HepG2 (cell line): ENCODE measurements around the gene GRHPR. TPM values are rescaled to one million over a fixed set of nuclear protein-coding genes. Genes with fewer than 3 reads are reported as not detected.

Source experiments
- ATRX ChIP-seq: sonication (generic); formaldehyde crosslinking; IDR thresholded peaks from 2 replicates; pipeline ENCODE4 v1.4.0; 2020; ENCODE audit warnings: missing genetic modification reagents, borderline replicate concordance
- CREB1 ChIP-seq, 2 experiments: fragments of 450-650 bp in 1 of 2; IDR thresholded peaks; 2 replicates each; pipeline ENCODE4 v1.6.1; 2016 to 2017; ENCODE audit warnings: control low read depth in 1 of 2, mild to moderate bottlenecking in 1 of 2, missing compliant biosample characterization in 1 of 2, missing genetic modification characterization in 1 of 2
- FOSL1 ChIP-seq: sonication (generic); formaldehyde crosslinking; IDR thresholded peaks from 2 replicates; pipeline ENCODE4 v1.9.0; 2021; ENCODE audit warnings: missing genetic modification reagents, borderline replicate concordance
- MAFF ChIP-seq: IDR thresholded peaks from 2 replicates; pipeline ENCODE4 v1.6.1; 2011; ENCODE audit warnings: low read depth, low read length, improper control_type of control experiment
- MED13 ChIP-seq: sonication (generic); formaldehyde crosslinking; IDR thresholded peaks from 2 replicates; pipeline ENCODE4 v1.5.0; 2020; ENCODE audit warnings: missing genetic modification reagents
- MIER2 ChIP-seq: IDR thresholded peaks from 2 replicates; pipeline ENCODE4 v1.6.1; 2016; ENCODE audit warnings: missing biosample characterization, missing genetic modification reagents
- NONO ChIP-seq, 2 experiments: fragments of 450-650 bp in 1 of 2; sonication (generic) in 1 of 2; formaldehyde crosslinking in 1 of 2; IDR thresholded peaks in 1 of 2; conservative IDR thresholded peaks in 1 of 2; 2 replicates each; pipeline versions ENCODE4 v1.6.1 to v1.8.0; 2017 to 2022; ENCODE audit warnings: mild to moderate bottlenecking in 1 of 2, missing genetic modification reagents in 1 of 2, moderate library complexity in 1 of 2
- PITX1 ChIP-seq: sonication (generic); formaldehyde crosslinking; IDR thresholded peaks from 2 replicates; pipeline ENCODE4 v1.5.1; 2020; ENCODE audit warnings: mild to moderate bottlenecking, missing genetic modification reagents
- POLR2G ChIP-seq: fragments of 200-400 bp; formaldehyde crosslinking; IDR thresholded peaks from 2 replicates; pipeline ENCODE4 v1.6.1; 2018; ENCODE audit warnings: mild to moderate bottlenecking, low read depth, low read length, moderate library complexity
- RBAK ChIP-seq: sonication (generic); formaldehyde crosslinking; IDR thresholded peaks from 2 replicates; pipeline ENCODE4 v1.5.1; 2020; ENCODE audit warnings: mild to moderate bottlenecking, missing genetic modification reagents
- RELA ChIP-seq: sonication (generic); formaldehyde crosslinking; IDR thresholded peaks from 2 replicates; pipeline ENCODE4 v1.4.0; 2020; ENCODE audit warnings: missing genetic modification reagents
- SP5 ChIP-seq: IDR thresholded peaks from 2 replicates; pipeline ENCODE4 v1.6.1; 2016; ENCODE audit warnings: low read depth, borderline replicate concordance
- SRSF4 ChIP-seq: fragments of 200-400 bp; formaldehyde crosslinking; IDR thresholded peaks from one replicate; pipeline ENCODE4 v1.6.1; 2018; ENCODE audit warnings: mild to moderate bottlenecking, low read depth, low read length, moderate library complexity; ENCODE audit not compliant: poor library complexity, severe bottlenecking
- TARDBP ChIP-seq: sonication (generic); formaldehyde crosslinking; IDR thresholded peaks from 2 replicates; pipeline ENCODE4 v1.8.0; 2022; ENCODE audit warnings: mild to moderate bottlenecking, missing genetic modification reagents
- TBL1XR1 ChIP-seq: fragments of 150-350 bp; IDR thresholded peaks from 2 replicates; pipeline ENCODE4 v1.6.1; 2014; ENCODE audit warnings: borderline replicate concordance, low read length; ENCODE audit not compliant: partially characterized antibody
- ZFP90 ChIP-seq: sonication (generic); formaldehyde crosslinking; IDR thresholded peaks from 2 replicates; pipeline ENCODE4 v1.8.0; 2022; ENCODE audit warnings: missing genetic modification reagents, mild to moderate bottlenecking, inconsistent platforms, borderline replicate concordance
- ZNF160 ChIP-seq: sonication (generic); formaldehyde crosslinking; IDR thresholded peaks from 2 replicates; pipeline ENCODE4 v1.8.0; 2022; ENCODE audit warnings: mild to moderate bottlenecking, inconsistent platforms, missing genetic modification reagents
- ZNF557 ChIP-seq: sonication (generic); formaldehyde crosslinking; IDR thresholded peaks from 2 replicates; pipeline ENCODE4 v1.4.0; 2020; ENCODE audit warnings: missing genetic modification reagents
- ZNF713 ChIP-seq: sonication (generic); formaldehyde crosslinking; IDR thresholded peaks from 2 replicates; pipeline ENCODE4 v1.4.0; 2020; ENCODE audit warnings: mild to moderate bottlenecking, missing genetic modification reagents
- ZNF749 ChIP-seq: sonication (generic); formaldehyde crosslinking; IDR thresholded peaks from 2 replicates; pipeline ENCODE4 v1.8.0; 2022; ENCODE audit warnings: mild to moderate bottlenecking, missing genetic modification reagents, moderate library complexity, borderline replicate concordance
- ZNF761 ChIP-seq: sonication (generic); formaldehyde crosslinking; conservative IDR thresholded peaks from 2 replicates; pipeline ENCODE4 v1.4.0; 2020; ENCODE audit warnings: mild to moderate bottlenecking, missing genetic modification reagents
- polyA plus RNA-seq, 8 experiments: library from polyadenylated mRNA; depleted of rRNA in 3 of 8; stranded (reverse) in 7 of 8; unstranded in 1 of 8; fragments of >200 nt; fragmentation: Illumina TruSeq in 4 of 8; extraction: Trizol in 4 of 8; gene quantifications; 2 replicates each; pipeline versions ENCODE4 v1.2.1 to v1.2.3, GENCODE V29; 2011 to 2016; ENCODE audit warnings: low read depth in 4 of 8, missing spikeins in 1 of 8, mixed read lengths in 1 of 8; ENCODE audit not compliant: insufficient read depth in 1 of 8
- total RNA-seq, 5 experiments: library from RNA; depleted of rRNA; stranded (reverse); fragments of >200 nt; fragmentation: Illumina TruSeq; extraction: Trizol; gene quantifications; 2 replicates each; pipeline ENCODE4 v1.2.3, GENCODE V29; 2016; ENCODE audit warnings: low read depth in 1 of 5
- TF ChIP-seq, protein P1 (sequence below): sonication (generic); formaldehyde crosslinking; IDR thresholded peaks from 2 replicates; pipeline ENCODE4 v1.5.0; 2020; ENCODE audit warnings: mild to moderate bottlenecking, low read depth, missing genetic modification reagents, borderline replicate concordance
- TF ChIP-seq, protein P2 (sequence below): sonication (generic); formaldehyde crosslinking; IDR thresholded peaks from 2 replicates; pipeline ENCODE4 v1.5.1; 2020; ENCODE audit warnings: missing genetic modification reagents, mild to moderate bottlenecking, borderline replicate concordance
- TF ChIP-seq, protein P3 (sequence below): sonication (generic); formaldehyde crosslinking; IDR thresholded peaks from 2 replicates; pipeline ENCODE4 v1.5.0; 2020; ENCODE audit warnings: missing genetic modification reagents
- TF ChIP-seq, protein P4 (sequence below): sonication (generic); formaldehyde crosslinking; IDR thresholded peaks from 2 replicates; pipeline ENCODE4 v1.4.0; 2020; ENCODE audit warnings: missing genetic modification reagents

Gene GRHPR
- total and polyA plus RNA-seq, 2 of the 13 experiments (the other 11 are each of a cell fraction or from before 2014, with no cell fraction given): 113 to 115 TPM

DNA sequence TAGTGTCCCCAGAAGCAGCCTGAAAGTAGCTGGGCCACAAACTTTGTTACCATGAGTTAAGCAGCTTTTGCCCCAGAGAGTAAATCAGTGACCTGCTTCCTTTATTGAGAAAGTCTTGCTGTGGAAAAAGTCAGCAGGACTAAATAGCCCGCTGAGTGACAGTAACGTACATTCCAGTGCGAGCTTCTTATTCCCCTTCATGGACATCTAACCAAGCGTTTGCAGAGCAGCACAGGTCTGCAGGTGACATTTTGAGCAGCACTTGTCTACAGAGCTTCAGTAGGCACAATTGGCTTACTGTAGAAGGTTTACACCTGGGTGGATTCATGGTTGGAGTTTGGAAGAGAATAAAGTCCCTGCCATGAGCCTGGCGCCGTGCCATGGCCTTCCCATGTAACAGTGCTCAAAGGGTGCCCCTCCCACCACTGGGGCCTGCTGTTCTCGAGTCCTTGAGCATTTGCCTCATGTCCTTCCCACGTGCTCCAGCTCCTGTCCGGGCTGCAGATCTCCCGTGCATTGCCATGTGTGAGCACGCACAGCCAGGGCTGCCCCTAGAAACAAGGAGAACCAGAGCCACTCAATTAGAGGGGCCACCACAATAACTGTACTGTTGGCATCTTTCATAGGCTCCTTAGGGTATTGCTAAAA is 41.3 kb upstream of the GRHPR start (continued):
- TF ChIP-seq ZNF160 (CRISPR knock-in tag) (0 out of 2 replicates have a peak, but pooled peaks have one; percentile 30), MED13 (CRISPR knock-in tag) (no peak), ATRX (no peak), FOSL1 (CRISPR knock-in tag) (no peak), MAFF (no peak), RELA (no peak), MIER2 (CRISPR knock-in tag) (no peak; the same call in 1 of the 2 replicates), ZNF713 (CRISPR knock-in tag) (no peak), ZNF557 (CRISPR knock-in tag) (0 out of 2 replicates have a peak, but pooled peaks have one; percentile 28), ZFP90 (CRISPR knock-in tag) (no peak), POLR2G (no peak), TBL1XR1 (no peak), SP5 (peak; percentile 84), PITX1 (peak; percentile 53; the same call in 1 of the 2 replicates), TARDBP (CRISPR knock-in tag) (no peak), RBAK (CRISPR knock-in tag) (no peak), CREB1 (IDR thresholded peaks at IDR 0.05) (no peak), CREB1 (CRISPR knock-in tag; IDR thresholded peaks at IDR 0.05) (no peak), SRSF4 (no peak), NONO (IDR thresholded peaks at IDR 0.05) (no peak), NONO (CRISPR knock-in tag; conservative IDR thresholded peaks at IDR 0.05) (0 out of 2 replicates have a peak, but pooled peaks have one; percentile 14), ZNF749 (no peak), ZNF761 (CRISPR knock-in tag) (no peak)
- TF ChIP-seq, protein P1, sequence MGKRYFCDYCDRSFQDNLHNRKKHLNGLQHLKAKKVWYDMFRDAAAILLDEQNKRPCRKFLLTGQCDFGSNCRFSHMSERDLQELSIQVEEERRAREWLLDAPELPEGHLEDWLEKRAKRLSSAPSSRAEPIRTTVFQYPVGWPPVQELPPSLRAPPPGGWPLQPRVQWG (CRISPR knock-in tag): no peak
- TF ChIP-seq, protein P2, sequence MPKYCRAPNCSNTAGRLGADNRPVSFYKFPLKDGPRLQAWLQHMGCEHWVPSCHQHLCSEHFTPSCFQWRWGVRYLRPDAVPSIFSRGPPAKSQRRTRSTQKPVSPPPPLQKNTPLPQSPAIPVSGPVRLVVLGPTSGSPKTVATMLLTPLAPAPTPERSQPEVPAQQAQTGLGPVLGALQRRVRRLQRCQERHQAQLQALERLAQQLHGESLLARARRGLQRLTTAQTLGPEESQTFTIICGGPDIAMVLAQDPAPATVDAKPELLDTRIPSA (CRISPR knock-in tag): no peak
- TF ChIP-seq, protein P3, sequence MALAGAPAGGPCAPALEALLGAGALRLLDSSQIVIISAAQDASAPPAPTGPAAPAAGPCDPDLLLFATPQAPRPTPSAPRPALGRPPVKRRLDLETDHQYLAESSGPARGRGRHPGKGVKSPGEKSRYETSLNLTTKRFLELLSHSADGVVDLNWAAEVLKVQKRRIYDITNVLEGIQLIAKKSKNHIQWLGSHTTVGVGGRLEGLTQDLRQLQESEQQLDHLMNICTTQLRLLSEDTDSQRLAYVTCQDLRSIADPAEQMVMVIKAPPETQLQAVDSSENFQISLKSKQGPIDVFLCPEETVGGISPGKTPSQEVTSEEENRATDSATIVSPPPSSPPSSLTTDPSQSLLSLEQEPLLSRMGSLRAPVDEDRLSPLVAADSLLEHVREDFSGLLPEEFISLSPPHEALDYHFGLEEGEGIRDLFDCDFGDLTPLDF (CRISPR knock-in tag): no peak; the same call in 1 of the 2 replicates
- TF ChIP-seq, protein P4, sequence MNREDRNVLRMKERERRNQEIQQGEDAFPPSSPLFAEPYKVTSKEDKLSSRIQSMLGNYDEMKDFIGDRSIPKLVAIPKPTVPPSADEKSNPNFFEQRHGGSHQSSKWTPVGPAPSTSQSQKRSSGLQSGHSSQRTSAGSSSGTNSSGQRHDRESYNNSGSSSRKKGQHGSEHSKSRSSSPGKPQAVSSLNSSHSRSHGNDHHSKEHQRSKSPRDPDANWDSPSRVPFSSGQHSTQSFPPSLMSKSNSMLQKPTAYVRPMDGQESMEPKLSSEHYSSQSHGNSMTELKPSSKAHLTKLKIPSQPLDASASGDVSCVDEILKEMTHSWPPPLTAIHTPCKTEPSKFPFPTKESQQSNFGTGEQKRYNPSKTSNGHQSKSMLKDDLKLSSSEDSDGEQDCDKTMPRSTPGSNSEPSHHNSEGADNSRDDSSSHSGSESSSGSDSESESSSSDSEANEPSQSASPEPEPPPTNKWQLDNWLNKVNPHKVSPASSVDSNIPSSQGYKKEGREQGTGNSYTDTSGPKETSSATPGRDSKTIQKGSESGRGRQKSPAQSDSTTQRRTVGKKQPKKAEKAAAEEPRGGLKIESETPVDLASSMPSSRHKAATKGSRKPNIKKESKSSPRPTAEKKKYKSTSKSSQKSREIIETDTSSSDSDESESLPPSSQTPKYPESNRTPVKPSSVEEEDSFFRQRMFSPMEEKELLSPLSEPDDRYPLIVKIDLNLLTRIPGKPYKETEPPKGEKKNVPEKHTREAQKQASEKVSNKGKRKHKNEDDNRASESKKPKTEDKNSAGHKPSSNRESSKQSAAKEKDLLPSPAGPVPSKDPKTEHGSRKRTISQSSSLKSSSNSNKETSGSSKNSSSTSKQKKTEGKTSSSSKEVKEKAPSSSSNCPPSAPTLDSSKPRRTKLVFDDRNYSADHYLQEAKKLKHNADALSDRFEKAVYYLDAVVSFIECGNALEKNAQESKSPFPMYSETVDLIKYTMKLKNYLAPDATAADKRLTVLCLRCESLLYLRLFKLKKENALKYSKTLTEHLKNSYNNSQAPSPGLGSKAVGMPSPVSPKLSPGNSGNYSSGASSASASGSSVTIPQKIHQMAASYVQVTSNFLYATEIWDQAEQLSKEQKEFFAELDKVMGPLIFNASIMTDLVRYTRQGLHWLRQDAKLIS (CRISPR knock-in tag): no peak
